ENCODE data around the gene CNPY3. TPM values are rescaled to one million over a fixed set of nuclear protein-coding genes. Genes with fewer than 3 reads are reported as not detected.

Gene CNPY3
- total and polyA plus RNA-seq, 2 of the 13 experiments (the other 11 are each of a cell fraction or from before 2014, with no cell fraction given) = 42.3 to 60.2 TPM

- peak; percentile 94 for TF ChIP-seq ZNF777 (CRISPR knock-in tag; IDR thresholded peaks at IDR 0.05)
- peak; percentile 42; the same call in 1 of the 2 replicates for TF ChIP-seq BORCS8-MEF2B (CRISPR knock-in tag; IDR thresholded peaks at IDR 0.05)
- TF ChIP-seq ZNF646 (CRISPR knock-in tag; IDR thresholded peaks at IDR 0.05) = 0 out of 2 replicates have a peak, but pooled peaks have one; percentile 49
- TF ChIP-seq HOXA3 (CRISPR knock-in tag; IDR thresholded peaks at IDR 0.05) = peak; percentile 5; the same call in 1 of the 2 replicates
- peak; percentile 21; the same call in 1 of the 2 replicates for TF ChIP-seq ZFY (CRISPR knock-in tag; IDR thresholded peaks at IDR 0.05)
- TF ChIP-seq NR2F2 (IDR thresholded peaks at IDR 0.05; ENCODE audit: borderline replicate concordance, low read depth) = no peak
- no peak for TF ChIP-seq SATB2 (CRISPR knock-in tag; IDR thresholded peaks at IDR 0.05)
- TF ChIP-seq ISL2 (CRISPR knock-in tag; IDR thresholded peaks at IDR 0.05) = 0 out of 2 replicates have a peak, but pooled peaks have one; percentile 27
- TF ChIP-seq, protein P1, sequence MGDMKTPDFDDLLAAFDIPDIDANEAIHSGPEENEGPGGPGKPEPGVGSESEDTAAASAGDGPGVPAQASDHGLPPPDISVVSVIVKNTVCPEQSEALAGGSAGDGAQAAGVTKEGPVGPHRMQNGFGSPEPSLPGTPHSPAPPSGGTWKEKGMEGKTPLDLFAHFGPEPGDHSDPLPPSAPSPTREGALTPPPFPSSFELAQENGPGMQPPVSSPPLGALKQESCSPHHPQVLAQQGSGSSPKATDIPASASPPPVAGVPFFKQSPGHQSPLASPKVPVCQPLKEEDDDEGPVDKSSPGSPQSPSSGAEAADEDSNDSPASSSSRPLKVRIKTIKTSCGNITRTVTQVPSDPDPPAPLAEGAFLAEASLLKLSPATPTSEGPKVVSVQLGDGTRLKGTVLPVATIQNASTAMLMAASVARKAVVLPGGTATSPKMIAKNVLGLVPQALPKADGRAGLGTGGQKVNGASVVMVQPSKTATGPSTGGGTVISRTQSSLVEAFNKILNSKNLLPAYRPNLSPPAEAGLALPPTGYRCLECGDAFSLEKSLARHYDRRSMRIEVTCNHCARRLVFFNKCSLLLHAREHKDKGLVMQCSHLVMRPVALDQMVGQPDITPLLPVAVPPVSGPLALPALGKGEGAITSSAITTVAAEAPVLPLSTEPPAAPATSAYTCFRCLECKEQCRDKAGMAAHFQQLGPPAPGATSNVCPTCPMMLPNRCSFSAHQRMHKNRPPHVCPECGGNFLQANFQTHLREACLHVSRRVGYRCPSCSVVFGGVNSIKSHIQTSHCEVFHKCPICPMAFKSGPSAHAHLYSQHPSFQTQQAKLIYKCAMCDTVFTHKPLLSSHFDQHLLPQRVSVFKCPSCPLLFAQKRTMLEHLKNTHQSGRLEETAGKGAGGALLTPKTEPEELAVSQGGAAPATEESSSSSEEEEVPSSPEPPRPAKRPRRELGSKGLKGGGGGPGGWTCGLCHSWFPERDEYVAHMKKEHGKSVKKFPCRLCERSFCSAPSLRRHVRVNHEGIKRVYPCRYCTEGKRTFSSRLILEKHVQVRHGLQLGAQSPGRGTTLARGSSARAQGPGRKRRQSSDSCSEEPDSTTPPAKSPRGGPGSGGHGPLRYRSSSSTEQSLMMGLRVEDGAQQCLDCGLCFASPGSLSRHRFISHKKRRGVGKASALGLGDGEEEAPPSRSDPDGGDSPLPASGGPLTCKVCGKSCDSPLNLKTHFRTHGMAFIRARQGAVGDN (CRISPR knock-in tag; IDR thresholded peaks at IDR 0.05) = peak; percentile 68
- TF ChIP-seq POGZ (CRISPR knock-in tag; IDR thresholded peaks at IDR 0.05) = 0 out of 2 replicates have a peak, but pooled peaks have one; percentile 11
- TF ChIP-seq, protein P2, sequence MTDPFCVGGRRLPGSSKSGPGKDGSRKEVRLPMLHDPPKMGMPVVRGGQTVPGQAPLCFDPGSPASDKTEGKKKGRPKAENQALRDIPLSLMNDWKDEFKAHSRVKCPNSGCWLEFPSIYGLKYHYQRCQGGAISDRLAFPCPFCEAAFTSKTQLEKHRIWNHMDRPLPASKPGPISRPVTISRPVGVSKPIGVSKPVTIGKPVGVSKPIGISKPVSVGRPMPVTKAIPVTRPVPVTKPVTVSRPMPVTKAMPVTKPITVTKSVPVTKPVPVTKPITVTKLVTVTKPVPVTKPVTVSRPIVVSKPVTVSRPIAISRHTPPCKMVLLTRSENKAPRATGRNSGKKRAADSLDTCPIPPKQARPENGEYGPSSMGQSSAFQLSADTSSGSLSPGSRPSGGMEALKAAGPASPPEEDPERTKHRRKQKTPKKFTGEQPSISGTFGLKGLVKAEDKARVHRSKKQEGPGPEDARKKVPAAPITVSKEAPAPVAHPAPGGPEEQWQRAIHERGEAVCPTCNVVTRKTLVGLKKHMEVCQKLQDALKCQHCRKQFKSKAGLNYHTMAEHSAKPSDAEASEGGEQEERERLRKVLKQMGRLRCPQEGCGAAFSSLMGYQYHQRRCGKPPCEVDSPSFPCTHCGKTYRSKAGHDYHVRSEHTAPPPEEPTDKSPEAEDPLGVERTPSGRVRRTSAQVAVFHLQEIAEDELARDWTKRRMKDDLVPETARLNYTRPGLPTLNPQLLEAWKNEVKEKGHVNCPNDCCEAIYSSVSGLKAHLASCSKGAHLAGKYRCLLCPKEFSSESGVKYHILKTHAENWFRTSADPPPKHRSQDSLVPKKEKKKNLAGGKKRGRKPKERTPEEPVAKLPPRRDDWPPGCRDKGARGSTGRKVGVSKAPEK (CRISPR knock-in tag; IDR thresholded peaks at IDR 0.05; ENCODE audit: borderline replicate concordance) = 0 out of 2 replicates have a peak, but pooled peaks have one; percentile 39
- TF ChIP-seq ZGPAT (CRISPR knock-in tag; IDR thresholded peaks at IDR 0.05) = 0 out of 2 replicates have a peak, but pooled peaks have one; percentile 29
- TF ChIP-seq SALL1 (CRISPR knock-in tag; IDR thresholded peaks at IDR 0.05) = 0 out of 2 replicates have a peak, but pooled peaks have one; percentile 35
Measured at GRCh38 chr6:42911171-42912021, 17.9 kb upstream of the CNPY3 start (continued).
